ENCODE results near the gene MRPL18.

GRCh38 chr6:159754959-159755914, 35.0 kb upstream of the MRPL18 start:
- TF ChIP-seq POLR2AphosphoS5 (IDR thresholded peaks at IDR 0.05) (no peak), POLR2A (IDR thresholded peaks at IDR 0.05) (no peak), CTCF (IDR thresholded peaks at IDR 0.05) (no peak)

All from breast epithelium (tissue), 3 donors.